ENCODE measurements around the gene WDR45.

WDR45 gene

DNA sequence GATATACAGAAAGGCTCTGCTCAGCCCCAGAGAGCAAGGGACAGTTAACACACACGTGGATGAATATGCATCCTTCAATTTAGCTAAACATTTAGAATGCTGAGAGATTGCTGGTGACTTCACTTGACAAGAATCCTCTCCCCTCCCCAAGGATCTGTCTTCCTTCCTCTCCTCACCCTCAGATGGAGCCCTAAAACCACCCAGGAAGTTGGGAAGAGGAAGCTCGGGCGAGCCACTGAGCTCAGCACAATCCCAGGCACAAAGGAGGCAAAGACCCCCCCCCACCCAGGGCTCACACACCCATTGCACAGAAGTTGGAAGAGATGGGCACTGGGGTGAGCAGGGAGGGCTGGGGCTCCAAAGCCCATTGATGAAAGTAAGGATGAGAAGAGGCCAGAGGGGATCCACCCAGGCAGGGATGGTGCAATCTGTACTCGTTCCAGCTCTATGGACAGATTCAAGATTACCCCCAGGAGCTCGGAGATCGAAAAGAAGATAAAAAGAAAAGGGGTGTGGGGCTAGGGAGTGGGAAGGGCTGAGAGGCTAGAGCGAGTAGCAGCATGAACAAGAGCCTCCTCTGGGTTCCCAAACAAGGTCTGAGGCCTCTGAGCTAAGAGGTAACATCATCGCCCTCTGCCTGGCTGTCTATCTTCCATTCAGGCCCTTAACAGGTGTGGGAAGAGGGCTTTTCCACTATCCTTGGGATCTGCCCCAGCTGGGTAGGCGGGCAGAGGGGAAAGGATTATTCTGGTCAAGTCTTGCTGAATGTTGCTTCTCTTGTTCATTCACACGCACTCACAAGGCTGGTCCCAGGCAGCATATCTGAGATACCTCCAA is 37.7 kb downstream of the WDR45 start:
- Histone ChIP-seq H3K4me3 (ENCODE audit: low read length, poor library complexity, severe bottlenecking) (peak overlapping the region; percentile 81), H3K36me3 (ENCODE audit: insufficient read depth, low read length) (no peaks in the 10 kb centered on the region), H3F3A (ENCODE audit: low read depth) (no peaks in the 10 kb centered on the region), H3K4me1 (ENCODE audit: insufficient read depth, low read length, poor library complexity, severe bottlenecking) (peaks cover 25% of the 10 kb centered on the region), H3K9me3 (ENCODE audit: insufficient read depth, low read depth, low read length) (no peaks in the 10 kb centered on the region), H4K20me1 (ENCODE audit: insufficient read depth, low read length, poor library complexity, severe bottlenecking) (no peaks in the 10 kb centered on the region), H3K4me2 (ENCODE audit: low read depth, low read length, poor library complexity, severe bottlenecking) (peak overlapping the region; percentile 75), H3K9ac (ENCODE audit: low read depth, low read length, poor library complexity, severe bottlenecking) (peak overlapping the region; percentile 82), H3K27me3 (ENCODE audit: insufficient read depth, low read length, poor library complexity, severe bottlenecking) (no peaks in the 10 kb centered on the region), H3K9me2 (replicated peaks; ENCODE audit: low read depth, low read length) (no peaks in the 10 kb centered on the region), H3K79me2 (ENCODE audit: insufficient read depth, low read length) (0 out of 2 replicates have a peak, but pooled peaks cover 9% of the 10 kb centered on the region), H2AFZ (ENCODE audit: low read length) (no peak overlapping the region)
- TF ChIP-seq, protein P1, sequence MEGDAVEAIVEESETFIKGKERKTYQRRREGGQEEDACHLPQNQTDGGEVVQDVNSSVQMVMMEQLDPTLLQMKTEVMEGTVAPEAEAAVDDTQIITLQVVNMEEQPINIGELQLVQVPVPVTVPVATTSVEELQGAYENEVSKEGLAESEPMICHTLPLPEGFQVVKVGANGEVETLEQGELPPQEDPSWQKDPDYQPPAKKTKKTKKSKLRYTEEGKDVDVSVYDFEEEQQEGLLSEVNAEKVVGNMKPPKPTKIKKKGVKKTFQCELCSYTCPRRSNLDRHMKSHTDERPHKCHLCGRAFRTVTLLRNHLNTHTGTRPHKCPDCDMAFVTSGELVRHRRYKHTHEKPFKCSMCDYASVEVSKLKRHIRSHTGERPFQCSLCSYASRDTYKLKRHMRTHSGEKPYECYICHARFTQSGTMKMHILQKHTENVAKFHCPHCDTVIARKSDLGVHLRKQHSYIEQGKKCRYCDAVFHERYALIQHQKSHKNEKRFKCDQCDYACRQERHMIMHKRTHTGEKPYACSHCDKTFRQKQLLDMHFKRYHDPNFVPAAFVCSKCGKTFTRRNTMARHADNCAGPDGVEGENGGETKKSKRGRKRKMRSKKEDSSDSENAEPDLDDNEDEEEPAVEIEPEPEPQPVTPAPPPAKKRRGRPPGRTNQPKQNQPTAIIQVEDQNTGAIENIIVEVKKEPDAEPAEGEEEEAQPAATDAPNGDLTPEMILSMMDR (conservative IDR thresholded peaks at IDR 0.05; ENCODE audit: low read length), result no peak
- no peak for TF ChIP-seq EZH2phosphoT487 (IDR thresholded peaks at IDR 0.05; ENCODE audit: borderline replicate concordance)

GRCh38 chrX:49040376-49040955 is 39.2 kb downstream of the WDR45 start:
- H3K9me2 ChIP-seq (replicated peaks; ENCODE audit: low read depth, low read length), result no peaks in the 10 kb centered on the region
- H3K79me2 ChIP-seq (ENCODE audit: insufficient read depth, low read length), result 0 out of 2 replicates have a peak, but pooled peaks cover 9% of the 10 kb centered on the region
- H3K4me1 ChIP-seq (ENCODE audit: insufficient read depth, low read length, poor library complexity, severe bottlenecking), result peaks cover 25% of the 10 kb centered on the region
- no peaks in the 10 kb centered on the region for H3F3A ChIP-seq (ENCODE audit: low read depth)
- no peak overlapping the region for H2AFZ ChIP-seq (ENCODE audit: low read length)
- no peak overlapping the region for H3K4me3 ChIP-seq (ENCODE audit: low read length, poor library complexity, severe bottlenecking)
- H3K36me3 ChIP-seq (ENCODE audit: insufficient read depth, low read length), result no peaks in the 10 kb centered on the region
- H3K9me3 ChIP-seq (ENCODE audit: insufficient read depth, low read depth, low read length), result no peaks in the 10 kb centered on the region
- H3K27me3 ChIP-seq (ENCODE audit: insufficient read depth, low read length, poor library complexity, severe bottlenecking), result no peaks in the 10 kb centered on the region
- no peaks in the 10 kb centered on the region for H4K20me1 ChIP-seq (ENCODE audit: insufficient read depth, low read length, poor library complexity, severe bottlenecking)
- H3K4me2 ChIP-seq (ENCODE audit: low read depth, low read length, poor library complexity, severe bottlenecking), result peak overlapping the region; percentile 88
- H3K9ac ChIP-seq (ENCODE audit: low read depth, low read length, poor library complexity, severe bottlenecking), result no peak overlapping the region
- no peak for TF ChIP-seq EZH2phosphoT487 (IDR thresholded peaks at IDR 0.05; ENCODE audit: borderline replicate concordance)
- TF ChIP-seq, protein P1 (conservative IDR thresholded peaks at IDR 0.05; ENCODE audit: low read length), result no peak

GRCh38 chrX:49039598-49040375 is 39.9 kb downstream of the WDR45 start:
- H3K4me2 ChIP-seq (ENCODE audit: low read depth, low read length, poor library complexity, severe bottlenecking), result peak overlapping the region; percentile 88
- H4K20me1 ChIP-seq (ENCODE audit: insufficient read depth, low read length, poor library complexity, severe bottlenecking), result no peaks in the 10 kb centered on the region
- H3F3A ChIP-seq (ENCODE audit: low read depth), result no peaks in the 10 kb centered on the region
- H3K4me1 ChIP-seq (ENCODE audit: insufficient read depth, low read length, poor library complexity, severe bottlenecking), result peaks cover 25% of the 10 kb centered on the region
- H2AFZ ChIP-seq (ENCODE audit: low read length), result no peak overlapping the region
- H3K9me2 ChIP-seq (replicated peaks; ENCODE audit: low read depth, low read length), result no peaks in the 10 kb centered on the region
- peak overlapping the region; percentile 54 for H3K4me3 ChIP-seq (ENCODE audit: low read length, poor library complexity, severe bottlenecking)
- H3K27me3 ChIP-seq (ENCODE audit: insufficient read depth, low read length, poor library complexity, severe bottlenecking), result no peaks in the 10 kb centered on the region
- peak overlapping the region; percentile 58 for H3K9ac ChIP-seq (ENCODE audit: low read depth, low read length, poor library complexity, severe bottlenecking)
- H3K36me3 ChIP-seq (ENCODE audit: insufficient read depth, low read length), result no peaks in the 10 kb centered on the region
- H3K79me2 ChIP-seq (ENCODE audit: insufficient read depth, low read length), result 0 out of 2 replicates have a peak, but pooled peaks cover 9% of the 10 kb centered on the region
- no peaks in the 10 kb centered on the region for H3K9me3 ChIP-seq (ENCODE audit: insufficient read depth, low read depth, low read length)
- no peak for TF ChIP-seq EZH2phosphoT487 (IDR thresholded peaks at IDR 0.05; ENCODE audit: borderline replicate concordance)
- TF ChIP-seq, protein P1 (conservative IDR thresholded peaks at IDR 0.05; ENCODE audit: low read length), result no peak
